OCI-LY7 (cell line): Measurements from ENCODE around the gene COA8. TPM values are rescaled to one million over a fixed set of nuclear protein-coding genes. Genes with fewer than 3 reads are reported as not detected.
A peak's percentile ranks its signal among the peaks of the same experiment; 100 is the strongest.

Experiments used
- BruUV-seq: library from RNA; stranded (reverse); fragments of 400-500 nt; replicated peaks from 2 replicates; lab custom pipeline; 2021; lab: Mats Ljungman, UMichigan
- CTCF ChIA-PET: fragments of 300-600 bp; sonication (Branson Sonifier 250); formaldehyde crosslinking; loops from one replicate; lab custom pipeline; 2022; ENCODE audit warnings: antibody characterized with exemption; ENCODE audit not compliant: unreplicated experiment; lab: Charles Lee
- POLR2A ChIA-PET: fragments of 300-600 bp; sonication (Branson Sonifier 250); formaldehyde crosslinking; loops from one replicate; lab custom pipeline; 2022; ENCODE audit warnings: antibody characterized with exemption; lab: Charles Lee
- DNase-seq: peaks from one replicate; pipeline ENCODE4 v3.0.0-alpha.2; 2015; ENCODE audit warnings: low spot score
- H2AFZ ChIP-seq: fragments of 200-600 bp; sonication (generic), shearing (Covaris generic); 2 replicates; pipeline ENCODE4 v1.6.1; 2014; ENCODE audit warnings: mild to moderate bottlenecking, antibody characterized with exemption, low read length, moderate library complexity
- H3K27ac ChIP-seq: fragments of 200-600 bp; sonication (generic); 2 replicates; pipeline ENCODE4 v1.5.1; 2014; ENCODE audit warnings: mixed run types, low read depth, mild to moderate bottlenecking, moderate library complexity, low read length, inconsistent platforms; ENCODE audit not compliant: poor library complexity, severe bottlenecking
- H3K36me3 ChIP-seq: fragments of 200-600 bp; sonication (generic); 2 replicates; pipeline ENCODE4 v1.6.1; 2014; ENCODE audit warnings: mild to moderate bottlenecking, antibody characterized with exemption, low read length, moderate library complexity, mixed read lengths; ENCODE audit not compliant: insufficient read depth
- H3K4me1 ChIP-seq: fragments of 200-600 bp; sonication (generic); 2 replicates; pipeline ENCODE4 v1.5.1; 2014; ENCODE audit warnings: mild to moderate bottlenecking, low read length; ENCODE audit not compliant: insufficient read depth, poor library complexity, severe bottlenecking
- H3K4me2 ChIP-seq: fragments of 200-600 bp; sonication (generic); 2 replicates; pipeline ENCODE4 v1.6.1; 2014; ENCODE audit warnings: mild to moderate bottlenecking, low read length
- H3K4me3 ChIP-seq: fragments of 200-600 bp; sonication (generic); 2 replicates; pipeline ENCODE4 v1.5.1; 2014; ENCODE audit warnings: mild to moderate bottlenecking, low read depth, low read length; ENCODE audit not compliant: poor library complexity, severe bottlenecking
- H3K79me2 ChIP-seq: fragments of 200-600 bp; sonication (generic); 2 replicates; pipeline ENCODE4 v1.6.1; 2016; ENCODE audit warnings: low read depth, mild to moderate bottlenecking, low read length, moderate library complexity, mixed read lengths; ENCODE audit not compliant: insufficient read depth
- H3K9me2 ChIP-seq: fragments of 200-600 bp; sonication (generic); 2 replicates; pipeline ENCODE4 v1.6.1; 2016; ENCODE audit warnings: mild to moderate bottlenecking, low read length, mixed read lengths; ENCODE audit not compliant: insufficient read depth
- H3K9me3 ChIP-seq: fragments of 200-600 bp; sonication (generic); 2 replicates; pipeline ENCODE4 v1.6.1; 2014; ENCODE audit warnings: mild to moderate bottlenecking, mixed run types, low read length, mixed read lengths
- H4K20me1 ChIP-seq: fragments of 200-600 bp; sonication (generic); 2 replicates; pipeline ENCODE4 v1.6.1; 2014; ENCODE audit warnings: mild to moderate bottlenecking, antibody characterized with exemption, low read length, moderate library complexity, mixed read lengths; ENCODE audit not compliant: insufficient read depth
- EZH2phosphoT487 ChIP-seq: fragments of 200-600 bp; sonication (generic); IDR thresholded peaks from 2 replicates; pipeline ENCODE4 v1.6.1; 2018; ENCODE audit warnings: low read depth, borderline replicate concordance, mild to moderate bottlenecking, mixed run types, antibody characterized with exemption, low read length, moderate library complexity, mixed read lengths
- intact Hi-C: fragments of 100-400 bp; cut with micrococcal nuclease; formaldehyde crosslinking; loops from one replicate; pipeline ENCODE4 v1.10.0; 2022; ENCODE audit not compliant: unreplicated experiment
- total RNA-seq, 2 experiments: library from RNA; depleted of rRNA in 1 of 2; stranded (reverse); fragments of >200 nt in 1 of 2; shearing (Covaris generic) in 1 of 2; gene quantifications; 2 replicates each; pipeline ENCODE4 v1.2.3, GENCODE V29; 2014 to 2022
- TF ChIP-seq, protein P1 (sequence below): fragments of 200-600 bp; sonication (generic); conservative IDR thresholded peaks from 2 replicates; pipeline ENCODE4 v1.5.1; 2014; ENCODE audit warnings: mild to moderate bottlenecking, antibody characterized with exemption, low read length, moderate library complexity, mixed read lengths

The COA8 gene
- total RNA-seq, 2 experiments from 2014 or later = 18.7 to 33.0 TPM

- no TSS peak for BruUV-seq
- TF ChIP-seq, protein P1, sequence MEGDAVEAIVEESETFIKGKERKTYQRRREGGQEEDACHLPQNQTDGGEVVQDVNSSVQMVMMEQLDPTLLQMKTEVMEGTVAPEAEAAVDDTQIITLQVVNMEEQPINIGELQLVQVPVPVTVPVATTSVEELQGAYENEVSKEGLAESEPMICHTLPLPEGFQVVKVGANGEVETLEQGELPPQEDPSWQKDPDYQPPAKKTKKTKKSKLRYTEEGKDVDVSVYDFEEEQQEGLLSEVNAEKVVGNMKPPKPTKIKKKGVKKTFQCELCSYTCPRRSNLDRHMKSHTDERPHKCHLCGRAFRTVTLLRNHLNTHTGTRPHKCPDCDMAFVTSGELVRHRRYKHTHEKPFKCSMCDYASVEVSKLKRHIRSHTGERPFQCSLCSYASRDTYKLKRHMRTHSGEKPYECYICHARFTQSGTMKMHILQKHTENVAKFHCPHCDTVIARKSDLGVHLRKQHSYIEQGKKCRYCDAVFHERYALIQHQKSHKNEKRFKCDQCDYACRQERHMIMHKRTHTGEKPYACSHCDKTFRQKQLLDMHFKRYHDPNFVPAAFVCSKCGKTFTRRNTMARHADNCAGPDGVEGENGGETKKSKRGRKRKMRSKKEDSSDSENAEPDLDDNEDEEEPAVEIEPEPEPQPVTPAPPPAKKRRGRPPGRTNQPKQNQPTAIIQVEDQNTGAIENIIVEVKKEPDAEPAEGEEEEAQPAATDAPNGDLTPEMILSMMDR = no peak
- no peak for TF ChIP-seq EZH2phosphoT487
- Histone ChIP-seq H4K20me1 (peaks cover 40% of the 10 kb centered on the region), H3K4me1 (peaks cover 23% of the 10 kb centered on the region), H3K4me3 (no peak overlapping the region), H3K4me2 (no peak overlapping the region), H3K79me2 (peaks cover 65% of the 10 kb centered on the region), H3K36me3 (peaks cover 43% of the 10 kb centered on the region), H3K9me3 (no peaks in the 10 kb centered on the region), H3K9me2 (no peaks in the 10 kb centered on the region), H3K27ac (no peak overlapping the region), H2AFZ (no peak overlapping the region)
- DNase-seq = no peak
- intact Hi-C loops = no loop called here
- ChIA-PET CTCF (no interaction called here), POLR2A (interaction anchor here (0.6 to 1.6 kb wide), 3 partner anchors 8 to 1233 kb away, joined by 3 to 9 read pairs (median 6); no protein-coding TSS in a partner anchor)
These were observed 4.5 kb upstream of the COA8 start for GRCh38 chr14:103558071-103558882.

DNA sequence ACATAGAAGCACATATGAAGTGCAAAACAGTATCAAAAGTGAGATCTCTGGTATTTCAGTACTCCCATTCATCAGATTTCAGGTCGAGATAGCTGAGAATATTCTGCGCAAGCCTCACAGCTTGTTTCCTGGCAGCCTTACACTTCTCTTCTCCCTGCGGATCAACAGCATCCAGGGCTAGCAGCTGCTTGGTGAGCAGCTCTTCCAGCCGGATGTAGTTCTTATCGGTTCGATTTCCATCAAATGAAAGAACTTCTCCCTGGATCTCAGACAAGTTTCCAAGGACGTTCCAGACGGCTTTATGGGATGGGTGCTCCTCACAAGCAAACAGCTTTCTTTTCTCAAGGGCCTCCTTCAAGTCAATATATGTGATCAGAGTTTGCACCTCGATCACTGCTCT is 3.0 kb upstream of the COA8 start:
- Histone ChIP-seq H3K4me2 (no peak overlapping the region), H2AFZ (no peak overlapping the region), H3K36me3 (peaks cover 43% of the 10 kb centered on the region), H4K20me1 (peaks cover 40% of the 10 kb centered on the region), H3K27ac (no peak overlapping the region), H3K4me3 (no peak overlapping the region), H3K4me1 (peaks cover 35% of the 10 kb centered on the region), H3K79me2 (peaks cover 80% of the 10 kb centered on the region), H3K9me3 (no peaks in the 10 kb centered on the region), H3K9me2 (no peaks in the 10 kb centered on the region)
- DNase-seq = no peak
- TF ChIP-seq, protein P1 = no peak
- no peak for TF ChIP-seq EZH2phosphoT487
- TSS peak; percentile 53 for BruUV-seq
- intact Hi-C loops = loop anchor here (5.0 to 10.0 kb wide), 5 partner anchors 42 to 355 kb away; partner anchors contain the start of genes KLC1 and PPP1R13B
- CTCF ChIA-PET = no interaction called here
- POLR2A ChIA-PET = interaction anchor here (0.6 to 0.7 kb wide), 2 partner anchors 115 to 459 kb away, joined by 3 to 4 read pairs; no protein-coding TSS in a partner anchor
